GM19452 (cell line): ENCODE results near the gene CAMK2A.

Source experiments
- ATAC-seq: cut with Tn5 transposase; IDR thresholded peaks from one replicate; pipeline ENCODE4 v1.9.1; 2021; ENCODE audit not compliant: unreplicated experiment

CAMK2A gene

DNA sequence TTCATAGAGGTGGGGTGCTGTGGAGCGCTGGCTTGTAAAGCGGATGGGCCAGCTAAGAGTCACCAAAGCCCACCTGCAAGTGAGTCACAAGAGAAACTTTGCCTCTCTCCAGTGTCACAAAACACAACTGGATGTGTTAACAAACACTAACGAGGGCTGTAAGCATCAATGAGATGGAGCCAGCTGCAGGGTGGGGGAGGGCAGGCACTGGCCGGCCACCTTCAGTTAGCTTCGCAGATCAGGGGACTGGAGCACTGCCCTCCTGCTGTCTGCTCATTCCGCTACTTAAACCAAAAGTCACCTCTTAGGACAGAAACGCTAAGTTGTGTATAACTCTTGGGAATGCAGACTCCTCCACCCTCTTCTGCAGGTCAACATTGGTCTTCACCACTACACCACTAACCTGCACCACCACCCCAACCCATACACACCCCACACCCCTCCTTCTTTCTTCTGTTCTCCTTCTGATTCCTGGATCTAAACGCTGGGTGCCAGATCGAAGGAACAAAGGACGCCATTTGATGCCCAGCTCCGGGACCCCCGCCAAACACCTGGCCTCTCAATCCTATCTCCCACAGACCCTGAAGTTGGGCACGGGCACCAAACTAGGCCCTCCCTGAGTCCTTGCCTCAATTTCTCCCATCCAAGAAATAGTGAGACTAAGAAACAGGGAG lies 11.1 kb upstream of the CAMK2A start:
- no peak for ATAC-seq

DNA sequence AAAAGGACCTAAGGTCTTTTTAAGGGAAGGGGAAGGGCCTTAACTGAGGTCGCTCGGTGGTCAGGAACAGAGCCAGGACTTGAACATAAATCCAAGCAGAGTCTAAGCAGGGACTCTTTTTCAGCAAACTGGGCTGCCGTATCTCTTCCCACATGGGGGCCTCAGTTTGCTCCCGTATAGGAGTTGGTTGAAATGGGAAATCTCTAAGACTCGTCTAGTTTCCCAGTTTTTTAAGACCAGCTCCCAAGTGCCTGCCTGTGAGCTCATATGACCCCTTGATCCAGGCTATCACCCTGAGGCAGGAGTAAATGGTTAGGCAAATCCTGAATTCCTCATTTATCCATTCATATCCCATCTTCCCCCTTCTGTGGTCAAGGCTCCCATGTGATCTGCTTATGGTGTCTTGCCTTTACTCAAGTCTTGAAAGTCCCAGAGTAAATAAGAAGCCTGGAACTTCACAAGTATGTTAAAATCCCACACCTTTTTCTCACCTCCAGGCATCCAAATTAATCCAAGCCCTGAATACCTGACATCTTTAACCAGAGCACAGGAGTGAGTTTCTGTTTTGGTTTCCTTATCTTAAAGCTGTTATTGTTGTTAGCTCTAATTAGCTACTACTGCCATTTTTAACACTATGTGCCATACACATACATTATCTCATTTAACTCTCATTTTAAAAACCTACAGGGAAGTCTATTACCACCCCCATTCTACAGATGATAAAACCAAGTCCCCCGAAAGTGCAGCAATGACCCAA lies 10.2 kb upstream of the CAMK2A start:
- no peak for ATAC-seq

DNA sequence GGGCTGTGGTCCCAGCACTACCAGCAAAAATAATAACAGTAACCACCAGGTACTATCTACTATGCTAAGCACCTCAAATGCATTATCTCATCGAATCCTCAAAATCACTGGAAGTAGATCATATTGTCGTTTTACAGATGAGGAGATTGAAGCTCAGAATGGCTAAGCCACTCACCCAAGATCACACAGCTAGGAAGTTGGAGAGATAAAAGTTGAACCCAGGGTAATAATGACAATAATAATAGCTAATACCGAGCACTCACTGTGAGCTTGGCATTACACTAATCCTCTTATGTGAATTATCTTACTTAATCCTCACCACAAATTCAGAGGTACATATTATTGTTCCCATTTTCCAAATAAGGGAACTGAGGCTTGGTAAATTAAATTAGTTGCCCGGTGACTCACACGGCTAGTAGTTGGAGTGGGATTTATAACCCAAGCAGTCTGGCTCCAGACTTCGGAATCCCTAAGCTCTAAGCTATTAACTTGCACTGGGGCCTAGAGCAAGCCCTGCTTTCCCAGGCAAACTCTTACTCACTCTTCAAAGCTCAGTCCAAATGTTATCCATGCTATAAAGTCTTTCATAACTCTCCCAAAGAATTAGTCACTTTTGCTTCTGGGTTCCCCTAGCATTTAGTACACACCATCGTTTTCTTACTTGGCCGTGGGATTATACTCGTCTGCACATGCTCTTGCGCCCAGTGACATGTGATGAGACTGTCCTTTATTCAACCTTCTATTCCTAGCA lies 9.3 kb upstream of the CAMK2A start:
- ATAC-seq = no peak

- ATAC-seq = no peak
These were observed 8.5 kb upstream of the CAMK2A start for GRCh38 chr5:150297934-150298595.

DNA sequence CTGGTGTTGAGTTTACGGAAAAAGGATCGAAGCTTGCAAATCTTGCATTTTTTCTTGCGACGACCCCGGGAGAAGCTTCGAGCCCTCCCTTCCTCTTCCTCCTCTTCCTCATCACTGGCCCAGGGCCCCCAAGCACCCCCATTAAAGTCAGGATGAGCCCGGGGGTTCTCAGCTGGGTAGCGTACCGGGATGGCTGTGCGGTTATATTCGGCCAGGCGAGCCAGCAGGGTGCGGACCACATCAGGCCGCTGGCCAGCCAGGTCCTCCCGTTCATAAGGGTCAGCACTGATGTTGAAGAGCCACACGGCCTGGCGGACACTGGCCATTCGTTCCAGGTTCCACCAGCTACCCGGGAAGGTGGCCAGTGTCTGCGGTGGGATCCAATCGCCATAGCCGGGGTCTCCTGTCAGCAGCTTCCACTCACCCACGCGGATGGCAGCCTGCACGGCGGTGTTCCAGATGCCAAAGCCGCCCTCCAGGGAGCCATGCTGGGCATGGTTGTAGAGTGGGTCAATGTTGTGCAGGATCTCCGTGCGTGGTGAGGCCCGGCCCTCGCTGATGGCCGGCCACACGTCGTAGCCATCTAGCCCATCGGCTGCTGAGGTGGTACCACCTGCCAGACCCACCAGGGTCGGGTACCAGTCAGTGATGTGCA lies 7.8 kb upstream of the CAMK2A start:
- ATAC-seq = no peak

GRCh38 chr5:150296496-150296895 lies 6.9 kb upstream of the CAMK2A start:
- ATAC-seq = no peak

- ATAC-seq = no peak
These were observed 6.3 kb upstream of the CAMK2A start for GRCh38 chr5:150295741-150296486.

DNA sequence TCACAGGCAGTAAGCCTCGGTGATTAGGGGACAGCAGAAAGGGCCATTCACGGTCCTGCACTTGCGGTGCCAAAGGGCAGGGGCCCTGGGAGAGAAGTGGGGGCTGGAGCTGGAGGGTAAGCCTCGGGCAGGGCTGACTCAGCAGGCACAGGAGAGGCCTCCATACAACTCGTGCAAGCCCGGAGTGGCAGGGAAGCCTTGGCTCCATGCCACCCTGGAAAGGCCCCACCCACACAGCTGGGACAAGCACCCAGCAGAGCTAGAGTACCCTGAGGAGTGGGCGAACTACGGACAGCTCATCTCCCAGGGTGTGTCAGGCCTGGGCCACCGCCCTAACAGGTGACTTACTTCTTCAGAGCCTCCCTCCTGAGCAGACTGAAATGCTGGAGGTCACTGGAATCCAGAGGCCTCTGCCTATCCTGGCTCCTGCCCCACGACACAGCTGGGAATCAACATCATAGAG lies 5.6 kb upstream of the CAMK2A start:
- ATAC-seq = no peak

GRCh38 chr5:150294551-150295071 lies 5.0 kb upstream of the CAMK2A start:
- no peak for ATAC-seq

DNA sequence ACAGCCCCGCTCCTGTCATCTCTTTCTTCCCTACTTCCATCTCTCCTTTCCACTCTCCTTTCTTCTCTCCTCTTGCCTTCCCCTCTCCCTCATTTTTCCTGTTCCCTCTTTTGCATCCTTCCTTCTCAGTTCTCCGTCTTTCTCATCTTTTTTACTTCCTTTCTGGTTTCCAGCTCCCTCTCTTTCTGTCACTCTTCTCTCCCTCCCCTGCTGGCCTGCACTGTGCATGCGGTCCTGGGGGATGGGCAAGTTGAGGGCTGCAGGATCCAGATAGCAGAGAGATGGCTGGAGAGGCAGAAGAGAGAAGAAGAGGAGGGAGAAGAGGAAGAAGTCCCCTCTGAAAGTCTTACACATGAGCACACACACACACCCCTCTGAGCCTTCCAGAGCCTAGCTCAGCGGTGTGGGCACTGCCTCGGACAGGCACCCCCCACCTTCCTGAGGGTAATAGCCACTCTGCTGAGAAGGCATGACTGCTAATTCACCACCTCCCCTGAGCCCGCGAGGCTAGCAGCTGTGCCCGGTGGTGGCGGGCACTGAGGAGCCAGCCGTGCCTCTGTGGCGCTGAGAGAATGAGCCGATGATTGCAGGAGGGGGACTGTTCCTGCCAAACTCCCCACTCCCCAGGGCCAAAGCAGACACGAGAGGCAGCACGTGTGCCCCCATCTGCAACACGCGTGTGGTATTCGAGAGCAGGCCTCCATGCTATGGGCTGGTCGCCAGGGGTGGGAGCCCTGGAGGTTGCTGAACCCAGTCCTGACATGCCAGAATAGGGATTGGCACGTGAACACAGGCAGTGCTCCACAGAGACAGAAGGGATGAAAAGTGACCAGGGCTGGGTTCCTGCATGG lies 3.7 kb upstream of the CAMK2A start:
- no peak for ATAC-seq

- ATAC-seq = no peak
These were observed 2.1 kb upstream of the CAMK2A start for GRCh38 chr5:150291388-150292385.

DNA sequence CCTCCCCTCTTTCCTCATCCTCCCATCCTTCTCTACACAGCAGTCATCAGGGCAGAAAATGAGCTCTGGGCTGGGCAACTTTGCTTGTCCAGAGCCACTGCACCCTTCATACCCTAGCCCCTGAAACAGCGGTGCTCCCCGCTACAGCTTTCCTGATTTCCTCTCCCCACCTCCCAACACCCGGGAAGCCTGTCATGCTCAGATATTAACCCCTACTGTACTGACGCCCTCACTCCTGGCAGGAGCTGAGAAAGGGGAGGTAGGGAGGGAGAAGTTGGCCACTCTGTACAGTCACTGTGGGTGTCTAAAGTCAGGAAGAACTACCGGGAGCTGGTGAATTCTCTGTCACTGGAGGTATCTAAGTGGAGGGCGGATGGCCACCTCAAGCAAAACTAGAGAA lies 782 bp downstream of the CAMK2A start:
- ATAC-seq = no peak

DNA sequence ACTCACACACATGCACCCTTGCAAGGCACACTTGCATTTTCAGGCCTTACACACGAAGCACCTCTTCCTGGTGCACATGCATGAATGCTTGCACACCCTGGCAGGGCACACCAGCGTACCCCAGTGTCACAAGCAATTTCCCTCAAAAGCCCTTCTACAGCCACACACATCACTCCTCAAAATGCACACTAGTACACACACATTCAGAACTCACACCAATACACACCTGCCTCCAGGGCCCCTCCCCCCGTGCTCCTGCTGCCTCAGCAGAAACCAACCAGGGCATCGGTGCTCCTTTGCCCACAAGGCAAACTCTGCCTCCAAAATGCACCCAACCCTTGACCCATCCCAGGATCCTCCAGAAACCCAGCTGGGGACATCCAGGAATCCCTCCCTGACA lies 1.2 kb downstream of the CAMK2A start:
- ATAC-seq = no peak

DNA sequence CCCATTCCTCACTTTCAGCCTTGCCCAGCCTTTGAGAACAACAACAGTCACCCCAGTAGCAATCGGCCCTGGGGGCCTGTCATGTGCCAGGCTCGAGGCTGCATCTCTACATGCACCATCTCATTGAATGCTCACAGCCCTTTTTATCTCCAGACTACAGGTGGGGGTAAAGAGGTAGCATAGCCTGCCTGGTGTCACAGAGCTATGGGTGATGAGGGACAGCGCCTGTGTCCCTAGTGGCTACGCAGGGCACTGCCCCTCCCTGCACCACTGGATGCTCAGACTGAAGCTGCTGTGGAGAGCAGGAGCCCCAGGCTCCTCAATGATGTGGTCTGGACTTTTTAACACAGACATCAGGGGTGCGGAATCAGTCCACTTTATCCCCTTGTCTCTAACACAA lies 2.8 kb downstream of the CAMK2A start:
- no peak for ATAC-seq

GRCh38 chr5:150285114-150285513 lies 4.5 kb downstream of the CAMK2A start:
- no peak for ATAC-seq

- ATAC-seq = no peak
These were observed 5.3 kb downstream of the CAMK2A start for GRCh38 chr5:150284311-150284710.

DNA sequence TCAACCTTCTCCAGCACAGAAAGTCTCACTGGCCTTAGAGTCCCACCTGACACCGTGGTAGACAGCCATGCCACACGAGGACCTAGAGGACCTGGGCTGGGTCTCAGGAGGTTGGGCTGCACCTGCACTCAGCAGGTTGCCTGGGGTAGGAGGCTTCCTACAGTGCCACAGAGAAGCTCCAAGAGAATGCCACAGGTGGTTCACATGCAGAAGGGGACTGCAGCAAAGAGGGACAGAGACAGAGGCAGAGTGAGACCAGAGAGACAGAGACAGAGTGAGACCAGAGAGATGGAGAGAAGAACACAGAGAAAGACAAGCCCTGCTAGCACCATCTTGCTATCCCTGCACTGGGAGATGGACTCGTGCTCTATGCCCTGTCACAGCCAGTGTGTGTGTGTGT lies 5.7 kb downstream of the CAMK2A start:
- ATAC-seq = no peak

DNA sequence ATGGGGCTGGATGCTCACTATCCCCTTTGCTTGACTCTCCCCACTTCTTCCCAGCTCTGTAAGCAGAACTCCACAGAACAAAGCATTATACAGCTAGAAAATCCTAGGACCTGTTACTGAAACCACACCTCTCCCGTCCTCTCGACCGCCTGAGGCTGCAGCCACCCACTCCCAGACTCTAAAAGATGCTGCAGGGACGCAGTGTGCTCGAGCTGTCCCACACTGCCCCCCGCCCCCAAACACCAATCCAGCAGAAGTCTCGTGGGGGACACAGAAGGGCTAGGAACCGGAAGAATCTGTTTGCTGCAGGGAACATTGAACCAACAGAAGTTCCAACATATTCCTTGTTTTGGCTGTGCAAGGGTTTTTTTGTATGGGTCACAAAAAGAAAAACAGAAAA lies 7.6 kb downstream of the CAMK2A start:
- ATAC-seq = no peak
